ENCODE results near the gene MALAT1. TPM values are rescaled to one million over a fixed set of nuclear protein-coding genes. Genes with fewer than 3 reads are reported as not detected.

Gene MALAT1
- total and polyA plus RNA-seq, 10 of the 15 experiments (the other 5 are each of a cell fraction or from before 2014, with no cell fraction given), result 448 to 8,160 (median 2,019) TPM

- peaks cover 33% of the 10 kb centered on the region for H3K79me2 ChIP-seq (ENCODE audit: control insufficient read depth, insufficient read depth, low read length)
- H3K36me3 ChIP-seq (ENCODE audit: control insufficient read depth in 2 of 2, insufficient read depth in 2 of 2, low read length in 1 of 2), result no peaks in the 10 kb centered on the region
- ChIA-PET POLR2A (interaction anchor here (0.6 to 16.2 kb wide), 5 partner anchors 6 to 21 kb away, joined by 3 to 429 read pairs (median 106); partner anchors contain the start of gene MALAT1), SMC1A (ENCODE audit: uncharacterized antibody, unreplicated experiment) (interaction anchor here (1.0 to 15.8 kb wide), 5 partner anchors 9 to 73 kb away, joined by 3 to 146 read pairs (median 31); partner anchors contain the start of gene MALAT1), RAD21 (ENCODE audit: unreplicated experiment) (interaction anchor here (1.2 to 14.2 kb wide), 4 partner anchors 8 to 68 kb away, joined by 4 to 282 read pairs (median 118); partner anchors contain the start of genes MALAT1 and NEAT1), CTCF (interaction anchor here (0.5 to 27.9 kb wide), 4 partner anchors 9 to 160 kb away, joined by 3 to 728 read pairs (median 54); partner anchors contain the start of gene MALAT1)
- FAIRE-seq (no peak), DNase-seq (ENCODE audit: low read depth, low spot score) (no peak), ATAC-seq (no peak)
- H4K20me1 ChIP-seq (ENCODE audit: control insufficient read depth, insufficient read depth), result no peaks in the 10 kb centered on the region
- in situ Hi-C loops (cut with MboI) (no loop called here), intact Hi-C loops (cut with micrococcal nuclease; ENCODE audit: unreplicated experiment) (no loop called here)
- H3K4me3 ChIP-seq, result no peak overlapping the region
- no peaks in the 10 kb centered on the region for H3K27me3 ChIP-seq (replicated peaks in 1 of 2; ENCODE audit: control insufficient read depth in 2 of 2, insufficient read depth in 2 of 2, low read length in 1 of 2)
- H3K9me3 ChIP-seq (replicated peaks; ENCODE audit: control insufficient read depth, insufficient read depth, low read length), result no peaks in the 10 kb centered on the region
- H3K9ac ChIP-seq (ENCODE audit: control insufficient read depth, insufficient read depth, low read length), result no peak overlapping the region
- peaks cover 79% of the 10 kb centered on the region for H3K4me1 ChIP-seq (ENCODE audit: control insufficient read depth, insufficient read depth, low read length)
- no peak overlapping the region for H3K4me2 ChIP-seq (ENCODE audit: control insufficient read depth, insufficient read depth)
- H2AFZ ChIP-seq (ENCODE audit: control insufficient read depth, low read depth, low read length), result no peak overlapping the region
- H3K27ac ChIP-seq (ENCODE audit: control insufficient read depth, insufficient read depth), result no peak overlapping the region; the same call in 1 of the 2 replicates
- 73% methylated on average over 8 of the region's 8 CpGs for WGBS (ENCODE audit: insufficient coverage, insufficient replicate concordance, low lambda C conversion rate, missing lambda C conversion rate)
- no TSS peak for BruUV-seq (replicated peaks)
- TF ChIP-seq CHD2 (IDR thresholded peaks at IDR 0.05; ENCODE audit: borderline replicate concordance, low read depth, low read length), result no peak
- TF ChIP-seq ZNF24 (IDR thresholded peaks at IDR 0.05), result no peak
- TF ChIP-seq ZZZ3 (IDR thresholded peaks at IDR 0.05; ENCODE audit: control insufficient read depth, insufficient read length, low read depth), result no peak
- TF ChIP-seq IKZF1 (conservative IDR thresholded peaks at IDR 0.05), result no peak
- TF ChIP-seq SUZ12 (IDR thresholded peaks at IDR 0.05; ENCODE audit: unreplicated experiment), result no peak
- TF ChIP-seq ESRRA (IDR thresholded peaks at IDR 0.05; ENCODE audit: low read length), result no peak
- no peak for TF ChIP-seq MTA3 (IDR thresholded peaks at IDR 0.05; ENCODE audit: borderline replicate concordance, low read length)
- TF ChIP-seq E4F1 (IDR thresholded peaks at IDR 0.05; ENCODE audit: borderline replicate concordance, partially characterized antibody), result no peak
- TF ChIP-seq FOXK2 (IDR thresholded peaks at IDR 0.05), result no peak
- TF ChIP-seq HDGF (IDR thresholded peaks at IDR 0.05), result no peak
- no peak for TF ChIP-seq USF2 (IDR thresholded peaks at IDR 0.05; ENCODE audit: borderline replicate concordance, low read depth, low read length)
- TF ChIP-seq PAX8 (IDR thresholded peaks at IDR 0.05), result no peak
- TF ChIP-seq MLLT1 (IDR thresholded peaks at IDR 0.05), result no peak
- no peak for TF ChIP-seq ATF2 (IDR thresholded peaks at IDR 0.05; ENCODE audit: low read length)
- TF ChIP-seq YBX1 (IDR thresholded peaks at IDR 0.05), result no peak
Observed at GRCh38 chr11:65489706-65490320, 9.0 kb upstream of the MALAT1 start.

Measured in GM12878 (cell line).